Duodenal mucosa (tissue), 2 donors: Measurements from ENCODE around the gene C1QL2.

ENCODE experiments used
- H3K27ac ChIP-seq: one replicate; pipeline ENCODE4 v1.7.0; 2013; ENCODE audit warnings: low read depth, low read length
- H3K27me3 ChIP-seq, 2 donors: one replicate each; pipeline ENCODE4 v1.7.0; 2013; ENCODE audit warnings: low read length in 2 of 2, control low read depth in 1 of 2; ENCODE audit not compliant: insufficient read depth in 2 of 2, control insufficient read depth in 1 of 2
- H3K36me3 ChIP-seq, 2 donors: one replicate each; pipeline ENCODE4 v1.7.0; 2013; ENCODE audit warnings: low read length in 2 of 2, control low read depth in 1 of 2; ENCODE audit not compliant: insufficient read depth in 2 of 2, control insufficient read depth in 1 of 2
- H3K4me1 ChIP-seq, 2 donors: one replicate each; pipeline ENCODE4 v1.7.0; 2013; ENCODE audit warnings: low read length in 2 of 2, control low read depth in 1 of 2; ENCODE audit not compliant: insufficient read depth in 2 of 2, control insufficient read depth in 1 of 2
- H3K4me3 ChIP-seq, 2 donors: one replicate each; pipeline ENCODE4 v1.7.0; 2013; ENCODE audit warnings: low read length in 2 of 2, low read depth in 1 of 2
- H3K9ac ChIP-seq, 2 donors: one replicate each; pipeline ENCODE4 v1.7.0; 2013; ENCODE audit warnings: low read length in 2 of 2, low read depth in 1 of 2
- H3K9me3 ChIP-seq, 2 donors: one replicate each; pipeline ENCODE4 v1.7.0; 2013; ENCODE audit warnings: low read length in 2 of 2, control low read depth in 1 of 2; ENCODE audit not compliant: control insufficient read depth in 1 of 2

The C1QL2 gene

GRCh38 chr2:119109866-119110265 is 48.7 kb downstream of the C1QL2 start:
- H3K4me1 ChIP-seq = no peaks in the 10 kb centered on the region
- H3K9ac ChIP-seq = no peak overlapping the region
- no peaks in the 10 kb centered on the region for H3K36me3 ChIP-seq
- H3K27me3 ChIP-seq = peaks cover 0 to 3% of the 10 kb centered on the region in 2 donors
- peaks cover 4 to 6% of the 10 kb centered on the region in 2 donors for H3K9me3 ChIP-seq
- H3K4me3 ChIP-seq = no peak overlapping the region
- no peak overlapping the region for H3K27ac ChIP-seq

GRCh38 chr2:119108186-119108585 is 50.4 kb downstream of the C1QL2 start:
- Histone ChIP-seq H3K4me1 (no peaks in the 10 kb centered on the region), H3K4me3 (no peak overlapping the region), H3K9ac (no peak overlapping the region), H3K27ac (no peak overlapping the region), H3K9me3 (peaks cover 6% of the 10 kb centered on the region in 2 donors), H3K36me3 (no peaks in the 10 kb centered on the region), H3K27me3 (peaks cover 0 to 2% of the 10 kb centered on the region in 2 donors)

- Histone ChIP-seq H3K4me1 (no peaks in the 10 kb centered on the region), H3K4me3 (no peak overlapping the region), H3K27me3 (no peaks in the 10 kb centered on the region), H3K36me3 (no peaks in the 10 kb centered on the region), H3K27ac (no peak overlapping the region), H3K9ac (no peak overlapping the region), H3K9me3 (peaks cover 4 to 10% of the 10 kb centered on the region in 2 donors)
Observed at GRCh38 chr2:119106301-119106897, 52.2 kb downstream of the C1QL2 start.
